ENCODE data around the gene TMEM87B.
"Not testable (repeated sequence)": the region's sequence is repeated elsewhere in the genome, so short reads cannot be mapped to it uniquely, and the experiment has no call there.

Gene TMEM87B

DNA sequence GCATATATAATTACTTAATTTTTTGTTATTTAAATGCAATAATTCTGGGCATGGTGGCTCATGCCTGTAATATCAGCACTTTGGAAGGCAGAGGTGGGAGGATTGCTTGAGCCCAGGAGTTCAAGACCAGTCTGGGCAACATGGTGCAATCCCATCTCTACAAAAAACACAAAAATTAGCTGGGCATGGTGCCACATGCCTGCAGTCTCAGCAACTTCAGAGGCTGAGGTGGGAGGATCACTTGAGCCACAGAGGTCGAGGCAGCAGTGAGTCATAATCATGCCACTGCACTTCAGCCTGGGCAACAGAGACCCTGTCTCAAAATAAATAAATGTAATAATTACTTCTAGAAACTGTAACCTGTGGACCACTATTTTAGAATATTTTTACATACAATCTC is 21.5 kb upstream of the TMEM87B start:
- no peak for DNase-seq (ENCODE audit: low read depth)

DNA sequence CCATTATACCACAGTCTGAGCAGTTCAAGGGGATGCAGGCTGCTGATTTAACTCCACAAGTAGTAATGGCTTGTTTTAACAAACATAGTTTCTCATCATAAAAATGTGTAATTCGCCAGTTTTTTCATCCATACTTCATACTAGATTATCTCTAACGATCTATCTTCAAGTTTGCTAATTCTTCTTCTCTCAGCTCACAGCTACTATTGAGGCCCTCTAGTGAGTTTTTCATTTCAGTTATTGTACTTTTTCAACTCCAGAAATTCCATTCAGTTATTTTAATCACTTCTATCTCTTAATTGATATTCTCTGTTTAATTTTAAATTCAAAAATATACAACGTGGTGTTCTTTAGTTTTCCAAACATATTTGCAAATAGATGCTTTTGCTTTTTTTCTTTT is 20.1 kb upstream of the TMEM87B start:
- DNase-seq (ENCODE audit: low read depth) = no peak

DNA sequence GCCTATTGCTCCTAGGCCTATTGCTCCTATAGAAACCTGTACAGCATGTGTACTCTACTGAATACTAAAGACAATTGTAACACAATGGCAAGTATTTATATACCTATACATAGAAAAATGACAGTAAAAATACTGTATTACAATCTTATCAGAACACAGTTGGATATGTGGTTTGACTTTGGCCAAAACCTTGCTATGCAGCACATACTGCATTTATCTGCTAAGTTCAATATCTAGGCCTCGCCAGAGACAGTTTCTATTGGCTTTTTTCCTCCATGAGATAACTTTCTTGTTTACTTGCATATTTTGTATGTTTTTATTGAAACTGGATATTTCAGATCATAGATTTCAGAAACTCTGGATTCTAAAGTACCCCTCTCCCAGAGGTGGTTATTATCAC is 19.3 kb upstream of the TMEM87B start:
- DNase-seq (ENCODE audit: low read depth) = no peak

DNA sequence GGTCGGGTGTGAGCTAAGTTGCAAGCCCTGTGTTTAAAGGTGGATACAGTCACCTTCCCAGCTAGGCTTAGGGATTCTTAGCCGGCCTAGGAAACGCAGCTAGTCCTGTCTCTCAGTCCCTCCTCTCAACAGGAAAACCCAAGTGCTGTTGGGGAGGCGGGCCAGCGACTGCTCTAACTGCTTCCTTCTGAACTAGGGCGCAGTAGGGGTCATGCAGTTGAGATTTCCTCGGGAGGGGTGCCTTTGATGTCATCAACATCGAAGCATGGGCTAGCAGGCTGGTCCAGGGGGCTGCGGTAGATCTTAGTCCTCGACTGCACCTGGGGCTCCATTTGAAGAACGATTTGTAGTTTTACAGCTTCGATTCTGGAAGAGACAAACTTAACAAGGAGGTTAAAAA is 15.5 kb upstream of the TMEM87B start:
- not testable (repeated sequence) for DNase-seq (ENCODE audit: low read depth)

DNA sequence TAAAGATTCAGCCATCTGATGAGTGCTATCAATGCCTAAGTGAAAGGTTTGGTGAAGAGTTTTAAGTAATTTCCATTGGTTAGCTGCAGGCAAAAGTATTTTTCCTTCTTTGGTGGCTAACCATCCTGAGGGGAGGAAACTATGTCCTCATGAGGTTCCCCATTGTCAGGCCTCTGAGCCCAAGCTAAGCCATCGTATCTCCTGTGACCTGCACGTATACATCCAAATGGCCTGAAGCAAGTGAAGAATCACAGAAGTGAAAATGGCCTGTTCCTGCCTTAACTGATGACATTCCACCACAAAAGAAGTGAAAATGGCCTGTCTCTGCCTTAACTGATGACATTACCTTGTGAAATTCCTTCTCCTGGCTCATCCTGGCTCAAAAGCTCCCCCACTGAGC is 15.0 kb upstream of the TMEM87B start:
- DNase-seq (ENCODE audit: low read depth) = not testable (repeated sequence)

DNA sequence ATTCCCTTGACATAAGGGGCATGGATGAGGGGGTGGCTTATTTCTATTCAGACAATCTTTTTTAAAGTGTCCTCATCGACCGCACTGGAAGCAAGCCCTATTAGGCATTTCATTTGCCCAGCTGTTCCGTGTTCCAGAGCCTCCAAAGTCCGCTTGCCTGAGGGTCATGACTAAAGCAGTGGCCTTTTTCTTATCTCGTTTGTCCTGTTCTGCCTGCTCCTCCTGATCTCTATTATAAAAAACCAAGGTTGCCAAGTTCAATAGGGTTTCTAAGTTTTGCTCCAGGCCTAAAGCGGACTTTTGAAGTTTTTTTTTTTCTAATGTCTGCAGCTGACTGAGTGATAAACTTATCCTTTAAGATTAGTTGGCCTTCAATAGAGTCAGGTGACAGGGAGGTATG is 13.6 kb upstream of the TMEM87B start:
- DNase-seq (ENCODE audit: low read depth) = not testable (repeated sequence)

DNA sequence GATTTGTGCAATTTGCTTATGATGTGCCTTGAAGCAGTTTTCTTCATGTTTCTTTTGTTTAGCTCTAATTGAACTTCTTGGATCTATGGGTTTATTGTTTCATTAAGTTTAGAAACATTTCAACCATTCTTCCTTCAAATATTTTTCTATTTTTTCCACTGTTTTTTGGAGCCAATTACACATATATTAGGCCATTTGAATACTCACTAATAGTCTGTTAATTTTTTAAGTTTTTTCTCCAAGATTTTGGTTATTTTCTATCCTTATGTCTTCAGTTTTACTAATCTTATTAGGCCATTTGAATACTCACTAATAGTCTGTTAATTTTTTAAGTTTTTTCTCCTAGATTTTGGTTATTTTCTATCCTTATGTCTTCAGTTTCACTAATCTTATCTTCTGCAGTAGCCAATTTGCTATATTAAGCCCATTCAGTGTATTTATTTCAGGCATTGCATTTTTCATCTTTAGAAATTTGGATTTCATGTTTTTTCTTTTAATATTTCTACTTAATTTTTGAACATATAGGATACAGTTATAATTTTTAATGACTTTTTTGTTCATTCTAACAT is 9.5 kb upstream of the TMEM87B start:
- DNase-seq (ENCODE audit: low read depth) = no peak

DNA sequence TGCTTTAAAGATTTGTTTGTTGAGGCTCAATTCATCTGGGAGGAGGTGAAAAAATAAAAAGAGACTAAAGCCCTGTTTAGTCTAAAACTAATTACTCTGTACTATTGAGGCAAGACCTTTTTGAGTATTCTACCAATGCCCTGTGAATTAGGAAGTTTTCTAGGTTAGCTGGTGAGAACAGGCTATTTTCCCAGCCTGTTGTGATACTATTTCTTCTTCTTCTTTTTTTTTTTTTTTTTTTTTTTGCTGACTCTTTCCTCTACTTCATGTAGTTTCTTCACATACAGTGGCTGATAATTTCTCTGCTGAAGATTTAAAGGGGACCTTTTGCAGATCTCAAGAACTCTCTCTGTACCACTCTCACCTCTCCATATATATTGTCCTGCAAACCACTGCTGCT is 8.8 kb upstream of the TMEM87B start:
- no peak for DNase-seq (ENCODE audit: low read depth)

DNA sequence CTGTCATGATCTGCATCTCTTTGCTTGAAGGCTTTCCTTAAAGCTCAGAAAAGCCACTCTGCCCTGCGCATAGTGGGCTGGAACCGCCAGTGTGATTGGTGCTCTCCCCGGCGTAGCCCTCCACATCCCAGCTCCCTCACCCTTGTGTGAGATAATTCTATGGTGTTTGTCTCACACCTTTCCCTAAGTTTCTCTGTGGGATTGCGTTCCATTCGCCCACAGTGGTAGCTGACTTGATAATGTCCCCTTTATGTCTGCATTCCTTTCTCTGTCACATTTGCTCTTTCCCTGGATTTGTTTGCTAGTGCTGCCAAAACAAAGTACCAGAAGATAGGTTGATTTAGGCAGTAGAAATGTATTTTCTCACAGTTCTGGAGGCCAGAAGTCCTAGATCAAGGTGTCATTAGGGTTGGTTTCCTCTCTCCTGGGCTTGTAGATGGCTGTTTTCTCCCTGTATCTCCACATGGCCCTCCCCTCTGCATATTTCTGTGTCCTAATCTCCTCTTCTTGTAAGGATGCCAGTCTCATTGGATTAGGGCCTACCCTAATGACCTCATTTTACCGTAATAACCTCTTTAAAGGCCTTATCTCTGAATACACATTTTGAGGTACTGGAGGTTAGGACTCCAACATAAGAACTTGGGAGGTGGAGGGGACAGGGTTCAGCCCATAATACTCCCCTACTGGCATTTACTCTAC is 7.4 kb upstream of the TMEM87B start:
- DNase-seq (ENCODE audit: low read depth) = no peak

DNA sequence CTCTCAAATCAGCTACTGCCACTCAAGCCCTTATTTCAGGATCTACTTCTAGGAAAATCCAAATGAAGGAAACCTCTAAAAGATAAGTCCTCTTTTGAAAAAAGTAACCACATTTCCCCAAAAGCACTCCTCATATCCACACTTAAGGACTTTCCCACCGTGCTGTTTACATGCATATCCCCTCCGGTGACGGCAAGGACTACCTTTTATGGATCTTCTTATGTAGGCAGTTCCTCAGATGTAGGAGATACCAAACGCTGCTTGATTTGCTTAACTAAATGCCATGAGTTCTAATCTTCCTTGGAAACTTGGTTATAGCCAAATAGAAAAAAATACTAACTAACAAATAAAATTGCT is 6.9 kb upstream of the TMEM87B start:
- no peak for DNase-seq (ENCODE audit: low read depth)

DNA sequence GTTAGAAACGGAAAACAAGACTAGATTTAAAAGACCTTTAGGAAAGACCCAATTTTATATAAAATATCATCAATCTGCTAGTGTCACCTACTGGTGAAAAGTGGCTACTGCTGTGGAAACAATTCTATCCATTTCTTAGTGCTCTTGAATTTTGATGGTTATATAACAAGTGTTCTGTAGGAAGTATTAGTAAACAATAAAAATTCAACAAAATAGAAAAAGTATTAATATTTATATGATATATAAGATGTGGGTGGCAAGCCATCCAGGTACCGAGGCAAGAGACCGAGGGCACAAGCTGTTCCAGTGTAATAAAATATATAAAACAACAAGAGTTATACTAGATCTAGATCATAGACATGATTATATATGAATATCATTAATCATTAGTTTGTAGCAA is 6.2 kb upstream of the TMEM87B start:
- peak; percentile 14 for DNase-seq (ENCODE audit: low read depth)

DNA sequence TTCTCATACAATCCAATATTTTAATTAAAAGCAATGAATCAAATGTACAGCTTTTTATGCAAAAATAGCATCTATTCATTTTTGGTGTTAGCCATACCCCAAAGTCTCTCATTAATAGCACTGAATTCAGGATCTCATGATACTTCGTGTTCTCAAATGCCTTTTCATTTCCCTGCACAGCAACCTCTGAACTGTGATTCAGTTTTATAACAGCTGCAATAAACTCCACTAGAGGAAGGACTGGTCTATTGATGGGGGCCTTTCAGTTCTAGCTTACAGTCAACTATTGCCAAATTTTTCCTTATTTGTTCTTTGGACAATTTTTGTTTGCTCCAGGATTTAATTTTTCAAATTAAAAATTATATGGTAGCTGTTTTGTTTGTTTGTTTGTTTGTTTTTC is 4.8 kb upstream of the TMEM87B start:
- no peak for DNase-seq (ENCODE audit: low read depth)

DNA sequence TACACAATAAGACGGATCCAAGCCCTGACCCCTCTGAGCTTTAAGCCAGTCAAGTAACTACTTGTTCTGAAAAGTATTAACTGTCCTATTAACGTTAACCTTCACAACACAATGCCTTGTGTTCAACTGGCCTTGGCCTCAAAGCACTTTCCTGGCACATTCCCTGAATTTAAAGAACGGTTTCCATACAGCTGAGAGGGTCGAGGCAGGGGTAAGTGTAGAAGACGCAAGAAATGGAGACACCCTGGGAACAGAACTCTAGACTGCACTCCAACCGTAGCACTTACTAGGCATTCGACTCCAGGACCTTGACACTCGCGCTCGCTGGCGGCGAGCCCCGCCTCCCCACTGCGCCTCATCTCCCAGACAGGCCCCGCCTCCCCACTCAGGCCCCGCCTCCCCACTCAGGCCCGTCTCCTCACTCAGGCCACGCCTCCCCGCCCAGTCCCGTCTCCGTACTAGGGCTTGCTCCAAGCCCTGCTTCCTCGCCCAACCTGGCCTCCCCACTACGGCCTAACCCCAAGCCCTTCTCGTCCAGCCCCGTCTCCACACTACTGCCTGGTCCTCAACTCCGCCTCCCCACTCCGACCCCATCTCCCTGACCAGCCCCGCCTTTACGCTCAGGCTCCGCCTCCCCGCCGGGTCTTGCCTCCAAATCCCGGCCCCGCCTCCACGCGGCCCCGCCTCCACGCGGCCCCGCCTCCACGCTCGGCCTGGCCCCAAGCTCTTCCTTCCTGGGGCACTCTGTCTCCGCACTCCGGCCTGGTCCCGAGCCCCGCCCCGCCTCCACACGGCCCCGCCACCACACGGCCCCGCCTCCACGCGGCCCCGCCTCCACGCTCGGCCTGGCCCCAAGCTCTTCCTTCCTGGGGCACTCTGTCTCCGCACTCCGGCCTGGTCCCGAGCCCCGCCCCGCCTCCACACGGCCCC is 887 bp upstream of the TMEM87B start:
- peak; percentile 97 for DNase-seq (ENCODE audit: low read depth)

DNA sequence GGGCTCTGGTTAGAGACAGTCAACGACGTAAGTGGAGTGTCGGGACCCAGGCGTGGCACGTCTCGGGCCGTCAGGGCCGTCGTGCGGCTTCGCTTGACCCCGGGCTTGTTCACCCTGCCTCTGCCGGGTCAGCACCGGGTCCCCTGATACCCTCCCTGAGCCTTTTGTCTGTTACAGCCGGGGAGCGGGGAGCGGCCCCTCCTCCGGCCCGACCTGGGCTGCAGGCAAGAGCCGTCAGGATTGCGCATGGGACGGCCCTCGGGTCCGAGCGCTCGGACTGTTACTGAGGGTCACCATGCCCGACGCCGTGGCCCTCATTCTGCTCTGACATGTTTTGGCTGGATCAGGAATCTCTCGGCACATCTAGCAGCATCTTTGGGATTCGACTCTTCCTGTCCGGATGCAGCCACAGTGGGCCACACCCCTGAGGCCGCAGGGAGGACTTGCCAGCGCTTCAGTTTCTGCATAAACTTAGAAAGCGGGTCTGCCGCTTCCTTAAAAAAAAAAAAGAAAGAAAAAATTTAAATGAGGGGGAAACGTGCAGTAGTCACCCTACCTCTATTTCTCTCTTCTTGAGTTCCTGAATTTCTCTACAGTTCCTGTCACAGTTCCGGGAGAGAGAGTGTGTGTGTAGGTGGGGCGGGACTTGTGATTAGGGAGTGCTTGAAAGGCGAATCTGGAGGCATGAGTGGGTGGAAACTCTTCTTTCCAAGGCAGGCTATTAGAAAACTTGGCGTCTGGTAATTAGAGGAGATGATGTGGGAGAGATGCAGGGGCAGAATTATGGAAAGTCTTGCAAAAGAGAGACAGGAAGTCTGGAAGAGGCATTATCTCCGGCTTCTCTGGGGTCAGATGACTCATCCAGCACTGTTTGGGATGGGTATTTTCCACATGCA is 909 bp downstream of the TMEM87B start:
- DNase-seq (ENCODE audit: low read depth) = peak; percentile 3

DNA sequence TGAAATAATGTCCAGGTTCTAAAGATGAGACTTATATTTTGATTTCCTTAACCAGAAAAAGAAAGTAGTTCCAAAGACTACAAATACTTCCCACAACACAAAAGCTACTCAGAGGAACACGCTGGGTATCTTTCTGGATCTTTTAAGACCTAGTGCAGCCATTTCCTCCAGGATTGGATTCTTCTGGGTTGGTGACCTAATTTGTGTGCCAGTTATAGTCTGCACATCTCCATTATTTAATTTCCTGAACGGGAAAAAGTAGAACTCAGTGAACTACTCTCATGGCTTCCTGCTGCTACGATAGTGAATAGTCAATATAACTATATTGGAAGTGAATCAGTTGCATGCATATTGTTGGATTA is 1.5 kb downstream of the TMEM87B start:
- DNase-seq (ENCODE audit: low read depth) = no peak

DNA sequence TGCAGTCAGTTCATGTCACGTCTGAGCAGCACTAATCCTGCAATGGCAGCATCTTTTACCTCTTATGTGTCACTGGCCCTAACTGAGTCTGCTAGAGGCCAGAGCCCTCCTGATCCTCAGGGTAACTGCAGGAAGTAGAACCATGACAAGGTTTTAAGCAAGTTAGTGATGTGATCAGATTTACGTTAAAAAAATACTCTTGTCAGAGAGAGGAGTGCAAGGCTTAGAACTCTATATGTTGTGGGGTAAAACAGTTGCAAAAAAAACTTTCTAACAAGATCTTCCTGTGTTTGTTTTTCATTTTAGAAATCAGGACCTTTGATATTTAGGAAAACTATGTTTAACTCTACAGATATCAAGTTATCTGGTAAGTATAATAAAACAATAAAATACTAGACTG is 4.6 kb downstream of the TMEM87B start:
- DNase-seq (ENCODE audit: low read depth) = no peak

DNA sequence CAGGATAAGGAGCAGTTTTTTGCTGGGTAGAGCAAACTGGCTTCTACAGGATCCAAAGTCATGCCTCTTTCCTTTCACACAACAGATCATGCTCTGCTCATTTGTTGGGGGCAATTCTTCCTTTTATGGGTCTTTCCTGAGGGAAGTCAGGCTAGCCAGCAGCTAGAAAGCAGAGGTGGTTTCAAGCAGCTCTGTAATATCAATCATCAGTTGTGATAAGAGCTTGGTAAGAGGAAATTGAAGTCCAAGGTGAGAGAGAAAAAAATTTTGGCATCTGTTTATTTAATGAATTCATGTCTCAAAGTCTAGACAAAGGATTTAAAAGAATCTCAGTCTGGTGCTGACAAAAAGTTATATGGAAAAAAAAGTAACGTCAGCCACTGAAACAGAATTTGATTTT is 6.2 kb downstream of the TMEM87B start:
- no peak for DNase-seq (ENCODE audit: low read depth)

DNA sequence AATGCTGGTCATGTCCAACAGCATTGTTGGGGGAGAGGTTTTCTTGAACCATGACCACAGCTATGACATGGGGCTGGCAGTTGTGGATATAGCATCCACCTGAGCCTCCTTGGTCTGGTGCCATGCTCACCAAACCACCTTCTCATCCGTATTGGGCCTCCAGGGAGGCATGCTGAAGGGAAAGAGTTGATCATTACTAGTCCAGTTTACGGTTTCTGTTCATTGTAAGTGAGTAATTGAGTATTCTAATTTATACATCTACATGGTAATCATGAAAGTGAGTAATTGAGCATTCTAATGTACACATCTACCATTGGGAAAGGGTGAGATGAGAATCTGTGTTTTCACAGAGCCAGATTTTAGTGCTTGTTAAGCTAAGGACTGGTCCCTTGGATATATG is 6.8 kb downstream of the TMEM87B start:
- DNase-seq (ENCODE audit: low read depth) = no peak

DNA sequence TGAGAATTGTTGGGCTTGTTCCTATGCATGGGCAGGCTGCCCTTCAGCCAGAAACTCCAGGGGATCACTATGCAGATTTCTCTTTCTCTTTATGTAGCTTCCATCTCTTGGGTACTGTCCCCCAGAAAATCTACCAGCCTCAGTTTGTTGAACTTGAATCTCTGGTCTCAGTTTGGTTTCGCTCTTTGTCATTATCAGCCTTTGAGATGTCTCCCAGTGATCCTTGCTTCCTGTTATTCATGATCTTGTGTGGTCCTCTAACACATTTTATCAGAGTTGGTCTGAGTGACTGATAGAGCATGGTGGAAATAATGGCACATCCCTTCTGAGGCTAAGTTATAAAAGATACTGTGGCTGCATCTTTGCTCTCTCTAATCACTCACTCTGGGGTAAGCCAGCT is 7.8 kb downstream of the TMEM87B start:
- DNase-seq (ENCODE audit: low read depth) = no peak

DNA sequence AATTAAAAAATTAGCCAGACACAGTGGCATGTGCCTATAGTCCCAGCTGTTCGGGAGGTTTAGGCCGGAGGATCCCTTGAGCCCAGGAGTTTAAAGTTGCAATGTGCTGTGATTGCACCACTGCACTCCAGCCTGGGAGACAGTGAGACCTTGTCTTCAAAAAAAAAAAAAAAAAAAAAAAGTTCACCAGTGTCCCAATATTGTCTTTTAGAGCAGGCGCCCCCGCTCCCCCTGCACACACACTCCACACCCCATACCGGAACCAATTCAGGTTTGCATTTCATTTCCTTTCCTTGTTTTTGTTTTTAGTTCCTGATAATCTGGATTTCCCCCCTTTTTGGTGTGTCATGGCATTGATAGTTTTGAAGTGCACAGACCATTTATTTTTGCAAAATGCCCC is 10.4 kb downstream of the TMEM87B start:
- no peak for DNase-seq (ENCODE audit: low read depth)

DNA sequence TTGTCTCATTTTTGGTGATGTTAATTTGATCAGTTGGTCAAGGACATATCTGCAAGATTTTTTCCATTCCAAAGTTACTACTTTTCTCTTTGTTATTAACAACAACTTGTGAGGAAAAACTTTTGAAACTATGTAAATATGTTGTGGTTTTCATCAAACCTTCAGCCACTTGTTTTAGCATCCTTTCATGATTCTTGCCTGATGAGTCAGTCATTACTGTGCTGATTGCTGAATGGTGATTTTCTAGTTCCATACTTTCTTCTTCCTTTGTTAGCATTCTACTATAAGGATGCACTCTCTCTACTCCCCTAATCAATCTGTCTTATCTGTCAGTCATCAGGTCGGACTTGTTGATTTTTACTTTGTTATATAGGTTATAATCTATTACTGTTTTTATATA is 10.9 kb downstream of the TMEM87B start:
- no peak for DNase-seq (ENCODE audit: low read depth)

DNA sequence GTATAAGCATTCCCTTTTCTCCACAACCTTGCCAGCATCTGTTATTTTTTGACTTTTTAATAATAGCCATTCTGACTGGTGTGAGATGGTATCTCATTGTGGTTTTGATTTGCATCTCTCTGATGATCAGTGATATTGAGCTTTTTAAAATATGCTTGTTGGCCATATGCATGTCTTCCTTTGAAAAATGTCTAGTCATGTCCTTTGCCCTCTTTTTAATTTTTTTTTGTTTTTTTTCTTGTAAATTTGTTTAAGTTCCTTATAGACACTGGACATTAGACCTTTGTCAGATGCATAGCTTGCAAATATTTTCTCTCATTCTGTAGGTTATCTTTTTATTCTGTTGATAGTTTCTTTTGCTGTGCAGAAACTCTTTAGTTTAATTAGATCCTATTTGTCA is 14.7 kb downstream of the TMEM87B start:
- DNase-seq (ENCODE audit: low read depth) = not testable (repeated sequence)

Data from T follicular helper cell (primary cell).